GM12872 (cell line): Measurements from ENCODE around the gene PRSS8.

Source experiments
- TF ChIP-seq, protein P1 (sequence below): IDR thresholded peaks from 3 replicates; pipeline ENCODE4 v1.5.1; 2011; ENCODE audit warnings: low read depth, mild to moderate bottlenecking, low read length, moderate library complexity; ENCODE audit not compliant: insufficient read depth

Gene PRSS8

DNA sequence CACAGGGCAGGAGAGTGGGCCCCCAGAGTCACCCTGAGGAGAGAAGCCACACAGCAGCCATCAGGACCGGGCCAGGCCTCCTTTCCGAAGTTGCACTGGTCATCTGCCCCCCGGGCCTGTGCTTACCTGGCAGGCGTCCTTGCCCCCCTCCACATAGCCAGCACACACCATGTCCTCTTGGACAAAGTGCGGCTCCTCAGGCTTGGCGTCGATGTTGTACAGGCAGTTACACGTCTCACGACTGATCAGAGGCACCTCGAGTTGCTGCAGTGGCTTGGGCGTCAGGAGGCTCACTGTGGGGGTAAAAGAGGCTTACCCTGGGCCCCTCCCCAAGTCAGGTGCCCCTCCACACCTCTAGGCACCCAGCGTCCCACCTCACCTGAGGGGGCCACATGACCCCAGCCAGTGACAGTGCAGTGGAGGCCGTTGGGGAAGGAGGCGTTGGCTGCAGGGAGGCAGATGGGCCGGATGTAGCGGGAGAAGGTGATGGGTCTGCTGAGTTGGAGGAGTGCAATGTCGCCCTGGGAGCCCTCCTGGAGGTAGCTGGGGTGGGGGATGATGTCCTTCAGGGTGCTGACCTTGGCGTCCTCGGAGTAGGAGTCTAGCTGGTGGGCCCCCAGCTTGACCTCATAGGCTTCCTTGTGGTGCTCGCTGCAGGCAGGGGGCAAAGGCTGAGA is 3.1 kb downstream of the PRSS8 start:
- TF ChIP-seq, protein P1, sequence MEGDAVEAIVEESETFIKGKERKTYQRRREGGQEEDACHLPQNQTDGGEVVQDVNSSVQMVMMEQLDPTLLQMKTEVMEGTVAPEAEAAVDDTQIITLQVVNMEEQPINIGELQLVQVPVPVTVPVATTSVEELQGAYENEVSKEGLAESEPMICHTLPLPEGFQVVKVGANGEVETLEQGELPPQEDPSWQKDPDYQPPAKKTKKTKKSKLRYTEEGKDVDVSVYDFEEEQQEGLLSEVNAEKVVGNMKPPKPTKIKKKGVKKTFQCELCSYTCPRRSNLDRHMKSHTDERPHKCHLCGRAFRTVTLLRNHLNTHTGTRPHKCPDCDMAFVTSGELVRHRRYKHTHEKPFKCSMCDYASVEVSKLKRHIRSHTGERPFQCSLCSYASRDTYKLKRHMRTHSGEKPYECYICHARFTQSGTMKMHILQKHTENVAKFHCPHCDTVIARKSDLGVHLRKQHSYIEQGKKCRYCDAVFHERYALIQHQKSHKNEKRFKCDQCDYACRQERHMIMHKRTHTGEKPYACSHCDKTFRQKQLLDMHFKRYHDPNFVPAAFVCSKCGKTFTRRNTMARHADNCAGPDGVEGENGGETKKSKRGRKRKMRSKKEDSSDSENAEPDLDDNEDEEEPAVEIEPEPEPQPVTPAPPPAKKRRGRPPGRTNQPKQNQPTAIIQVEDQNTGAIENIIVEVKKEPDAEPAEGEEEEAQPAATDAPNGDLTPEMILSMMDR = no peak

DNA sequence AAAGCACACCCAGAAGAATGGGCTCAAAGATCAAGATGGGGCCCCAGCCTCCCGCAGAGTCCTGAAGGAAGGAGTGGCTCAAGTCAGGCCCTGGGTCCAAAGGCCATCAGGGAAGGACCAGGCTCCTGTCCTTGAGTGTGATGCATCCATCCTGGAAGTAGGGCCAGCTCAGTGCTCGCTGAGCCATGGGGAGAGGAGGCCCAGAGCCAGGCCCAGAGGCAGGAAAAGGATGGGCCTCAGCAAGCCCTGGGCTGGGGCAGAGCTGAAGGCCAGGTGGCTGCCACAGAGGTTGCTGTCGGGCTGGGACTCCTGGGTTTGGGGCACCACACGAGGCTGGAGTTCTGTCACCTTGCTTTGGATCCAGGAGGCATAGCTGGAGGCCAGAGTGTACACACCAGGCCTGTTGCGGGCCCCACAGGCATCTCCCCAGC is 3.7 kb downstream of the PRSS8 start:
- TF ChIP-seq, protein P1 = no peak

GRCh38 chr16:31131416-31131815 is 4.1 kb downstream of the PRSS8 start:
- TF ChIP-seq, protein P1 = no peak

DNA sequence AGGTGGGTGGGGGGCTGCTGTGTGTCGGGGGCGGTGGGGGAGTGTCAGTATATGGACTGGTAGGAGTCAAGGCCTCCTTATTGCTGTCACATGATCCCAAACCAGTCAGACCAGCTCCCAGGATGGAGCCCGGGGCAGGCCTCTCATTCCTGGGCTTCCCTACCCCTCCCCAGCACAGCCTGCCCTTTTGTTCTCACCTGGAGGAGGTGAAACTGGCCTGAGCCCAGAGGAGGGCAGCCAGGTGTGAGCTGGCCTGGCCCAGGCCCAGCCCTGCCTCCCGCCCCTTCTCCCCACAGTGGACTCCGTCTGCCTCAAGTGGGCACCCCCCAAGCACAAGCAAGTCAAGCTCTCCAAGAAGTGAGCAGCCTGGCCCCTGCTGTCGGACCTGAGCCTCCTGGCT is 4.6 kb downstream of the PRSS8 start:
- TF ChIP-seq, protein P1 = no peak

DNA sequence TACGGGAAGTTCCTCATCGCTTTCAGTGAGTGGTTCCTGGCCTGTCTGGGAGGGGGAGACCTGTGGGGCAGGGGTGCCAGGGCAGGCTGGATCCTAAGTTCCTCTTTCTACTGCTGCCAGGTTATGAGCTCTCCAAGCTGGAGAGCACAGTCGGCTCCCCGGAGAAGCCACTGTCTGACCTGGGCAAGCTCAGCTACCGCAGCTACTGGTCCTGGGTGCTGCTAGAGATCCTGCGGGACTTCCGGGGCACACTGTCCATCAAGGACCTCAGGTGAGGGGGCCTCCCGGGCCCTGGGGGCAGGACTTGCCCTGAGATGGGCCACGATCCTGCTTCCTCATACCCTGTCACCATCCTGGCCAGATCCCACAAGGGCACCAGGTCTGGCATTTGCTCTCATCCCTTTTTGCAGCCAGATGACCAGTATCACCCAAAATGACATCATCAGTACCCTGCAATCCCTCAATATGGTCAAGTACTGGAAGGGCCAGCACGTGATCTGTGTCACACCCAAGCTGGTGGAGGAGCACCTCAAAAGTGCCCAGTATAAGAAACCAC is 5.1 kb downstream of the PRSS8 start:
- TF ChIP-seq, protein P1 = no peak

DNA sequence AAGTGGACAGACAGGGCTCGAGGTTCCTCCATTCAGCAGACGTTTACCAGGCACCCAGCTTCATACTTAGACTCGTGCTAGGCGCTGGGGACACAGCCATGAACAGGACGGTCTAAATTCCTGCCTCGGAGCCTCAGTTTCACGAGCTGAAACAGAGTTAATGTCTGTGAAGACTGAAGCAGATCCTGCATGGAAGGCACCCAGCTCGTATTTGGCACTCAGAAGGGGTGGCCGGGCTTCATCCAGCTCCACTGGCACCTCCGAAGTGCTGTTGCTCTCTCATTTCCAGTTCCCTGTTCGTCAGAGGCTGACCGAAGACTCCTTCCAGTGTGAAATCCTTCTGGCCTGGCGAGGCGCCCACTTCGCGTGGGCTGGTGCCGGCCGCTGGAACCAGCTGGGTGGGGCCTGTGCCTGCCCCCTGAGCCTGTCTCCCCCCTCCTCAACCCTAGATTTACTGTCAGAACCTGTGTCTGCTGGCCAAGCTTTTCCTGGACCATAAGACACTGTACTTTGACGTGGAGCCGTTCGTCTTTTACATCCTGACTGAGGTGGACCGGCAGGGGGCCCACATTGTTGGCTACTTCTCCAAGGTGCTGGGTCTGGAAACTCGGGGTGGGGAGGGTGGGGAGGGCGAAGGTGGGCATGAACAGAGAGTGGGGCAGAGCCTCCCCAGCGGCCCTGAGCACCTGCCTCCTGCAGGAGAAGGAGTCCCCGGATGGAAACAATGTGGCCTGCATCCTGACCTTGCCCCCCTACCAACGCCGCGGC is 5.8 kb downstream of the PRSS8 start:
- TF ChIP-seq, protein P1 = no peak

DNA sequence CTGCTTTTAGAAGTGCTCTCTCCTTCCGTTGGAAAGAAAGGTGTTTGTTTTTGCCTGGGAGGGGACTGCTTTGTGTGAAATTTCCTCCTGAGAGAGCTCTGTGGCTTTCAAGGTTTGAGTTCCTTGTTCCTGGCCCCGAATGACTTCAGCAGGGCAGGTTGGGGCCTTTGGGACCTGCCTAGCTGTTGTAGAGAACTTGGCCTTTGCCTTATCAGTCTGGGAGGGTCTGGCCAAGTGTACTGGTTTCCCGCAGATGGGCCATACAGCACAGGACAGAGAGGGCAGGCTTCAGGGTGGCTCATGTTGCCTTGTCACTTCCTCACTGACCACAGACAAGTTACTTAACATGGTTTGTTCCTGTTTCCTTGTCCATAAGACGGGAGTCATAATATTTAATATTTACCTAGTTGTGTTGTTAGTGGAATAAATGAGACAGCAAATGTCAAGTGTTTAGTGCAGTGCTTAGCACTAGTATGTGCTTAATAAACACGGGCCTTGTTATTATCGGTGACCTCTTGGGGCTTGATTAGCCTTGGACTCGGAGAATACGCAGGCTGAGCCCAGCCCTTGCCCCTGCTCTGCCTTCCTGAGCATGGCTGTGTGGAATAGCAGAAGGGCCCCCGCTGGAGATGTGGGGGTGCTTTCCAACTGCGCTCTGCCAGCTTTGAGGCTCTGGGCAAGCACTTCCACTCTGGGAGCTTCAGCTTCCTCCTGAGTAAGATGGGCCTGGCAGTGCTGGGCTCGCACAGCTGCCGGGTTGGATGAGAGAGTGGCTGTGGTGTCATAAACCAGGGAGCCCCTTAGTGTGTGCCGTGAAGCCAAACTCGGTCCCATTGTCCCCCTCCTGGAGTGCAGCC is 6.6 kb downstream of the PRSS8 start:
- TF ChIP-seq, protein P1 = no peak
